ENCODE data around the gene ARID2. TPM values are rescaled to one million over a fixed set of nuclear protein-coding genes. Genes with fewer than 3 reads are reported as not detected.

The ARID2 gene
- total and polyA plus RNA-seq, 2 experiments from 2014 or later, result 11.7 to 12.1 TPM

DNA sequence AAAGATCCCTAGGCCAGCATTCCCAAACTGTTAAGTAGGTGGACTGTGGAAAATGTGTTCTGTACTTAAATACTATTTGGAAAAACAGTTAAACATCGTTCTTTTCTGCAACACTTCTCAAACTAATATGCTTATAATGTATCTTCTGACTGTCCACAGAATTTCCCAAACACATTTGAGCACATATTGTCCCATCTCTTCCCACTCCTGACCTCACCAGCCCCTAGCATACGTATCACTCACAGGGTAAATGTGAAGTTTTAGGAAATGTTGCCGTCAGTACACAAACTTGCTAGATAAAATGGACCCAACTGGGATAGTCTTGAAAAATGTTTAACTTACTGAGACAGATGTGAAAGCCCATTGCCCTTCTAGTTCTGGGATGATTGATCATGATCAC lies 27.7 kb downstream of the ARID2 start:
- H3K4me2 ChIP-seq (ENCODE audit: unreplicated experiment), result no peak overlapping the region
- 58 to 66% methylated on average over 3 of the region's 3 CpGs for WGBS, 2 experiments (ENCODE audit: low coverage in 1 of 2, low lambda C conversion rate in 2 of 2, missing lambda C conversion rate in 2 of 2)
- DNase-seq, result no peak

GRCh38 chr12:45760333-45760732 lies 30.8 kb downstream of the ARID2 start:
- no peaks in the 10 kb centered on the region for H3K9me3 ChIP-seq (ENCODE audit: low read depth)
- H3K27me3 ChIP-seq (replicated peaks; ENCODE audit: insufficient read depth), result no peaks in the 10 kb centered on the region
- DNase-seq, result no peak
- H3K4me2 ChIP-seq (ENCODE audit: unreplicated experiment), result no peak overlapping the region
- no peaks in the 10 kb centered on the region for H4K20me1 ChIP-seq (ENCODE audit: insufficient read depth)
- H2AFZ ChIP-seq, result no peak overlapping the region
- H3K9ac ChIP-seq, result no peak overlapping the region
- H3K36me3 ChIP-seq (ENCODE audit: low read depth), result no peaks in the 10 kb centered on the region
- no peak overlapping the region for H3K27ac ChIP-seq
- H3K4me3 ChIP-seq, result no peak overlapping the region
- no peaks in the 10 kb centered on the region for H3F3A ChIP-seq (ENCODE audit: insufficient read depth)
- TF ChIP-seq EZH2 (IDR thresholded peaks at IDR 0.05; ENCODE audit: insufficient read depth, poor library complexity, severe bottlenecking), result no peak
- no peaks in the 10 kb centered on the region for H3K4me1 ChIP-seq (ENCODE audit: insufficient read depth)
- in situ Hi-C loops (cut with MboI), result no loop called here
- H3K79me2 ChIP-seq (ENCODE audit: insufficient read depth), result peaks cover 82% of the 10 kb centered on the region
- WGBS, 2 experiments (ENCODE audit: low coverage in 1 of 2, low lambda C conversion rate in 2 of 2, missing lambda C conversion rate in 2 of 2), result 79 to 81% methylated on average over 4 of the region's 4 CpGs
- H3K9me2 ChIP-seq (ENCODE audit: insufficient read depth), result no peaks in the 10 kb centered on the region

More for the DNA sequence above, 27.7 kb downstream of the ARID2 start:
- no peaks in the 10 kb centered on the region for H4K20me1 ChIP-seq (ENCODE audit: insufficient read depth)
- H3K79me2 ChIP-seq (ENCODE audit: insufficient read depth), result peaks cover 80% of the 10 kb centered on the region
- no peak overlapping the region for H3K4me3 ChIP-seq
- H3K9me2 ChIP-seq (ENCODE audit: insufficient read depth), result no peaks in the 10 kb centered on the region
- H3K9ac ChIP-seq, result no peak overlapping the region
- in situ Hi-C loops (cut with MboI), result no loop called here
- no peaks in the 10 kb centered on the region for H3F3A ChIP-seq (ENCODE audit: insufficient read depth)
- TF ChIP-seq EZH2 (IDR thresholded peaks at IDR 0.05; ENCODE audit: insufficient read depth, poor library complexity, severe bottlenecking), result no peak
- TF ChIP-seq EZH2phosphoT487 (IDR thresholded peaks at IDR 0.05; ENCODE audit: insufficient read depth, low read depth), result no peak
- H3K9me3 ChIP-seq (ENCODE audit: low read depth), result no peaks in the 10 kb centered on the region
- no peaks in the 10 kb centered on the region for H3K27me3 ChIP-seq (replicated peaks; ENCODE audit: insufficient read depth)
- H3K27ac ChIP-seq, result no peak overlapping the region
- no peak overlapping the region for H2AFZ ChIP-seq
- H3K36me3 ChIP-seq (ENCODE audit: low read depth), result no peaks in the 10 kb centered on the region
- no peaks in the 10 kb centered on the region for H3K4me1 ChIP-seq (ENCODE audit: insufficient read depth)

GRCh38 chr12:45762185-45763110 lies 32.9 kb downstream of the ARID2 start:
- H3K27me3 ChIP-seq (replicated peaks; ENCODE audit: insufficient read depth), result no peaks in the 10 kb centered on the region
- H3K4me2 ChIP-seq (ENCODE audit: unreplicated experiment), result no peak overlapping the region
- no peak overlapping the region for H3K27ac ChIP-seq
- H3K4me3 ChIP-seq, result no peak overlapping the region
- TF ChIP-seq EZH2phosphoT487 (IDR thresholded peaks at IDR 0.05; ENCODE audit: insufficient read depth, low read depth) (no peak), EZH2 (IDR thresholded peaks at IDR 0.05; ENCODE audit: insufficient read depth, poor library complexity, severe bottlenecking) (no peak)
- no peaks in the 10 kb centered on the region for H3F3A ChIP-seq (ENCODE audit: insufficient read depth)
- in situ Hi-C loops (cut with MboI), result no loop called here
- H4K20me1 ChIP-seq (ENCODE audit: insufficient read depth), result no peaks in the 10 kb centered on the region
- H3K9me3 ChIP-seq (ENCODE audit: low read depth), result no peaks in the 10 kb centered on the region
- peaks cover 98% of the 10 kb centered on the region for H3K79me2 ChIP-seq (ENCODE audit: insufficient read depth)
- 59 to 74% methylated on average over 3 of the region's 3 CpGs for WGBS, 2 experiments (ENCODE audit: low coverage in 1 of 2, low lambda C conversion rate in 2 of 2, missing lambda C conversion rate in 2 of 2)
- no peaks in the 10 kb centered on the region for H3K9me2 ChIP-seq (ENCODE audit: insufficient read depth)
- peak; percentile 65 for DNase-seq
- H3K9ac ChIP-seq, result no peak overlapping the region
- no peaks in the 10 kb centered on the region for H3K36me3 ChIP-seq (ENCODE audit: low read depth)
- no peaks in the 10 kb centered on the region for H3K4me1 ChIP-seq (ENCODE audit: insufficient read depth)
- H2AFZ ChIP-seq, result no peak overlapping the region

DNA sequence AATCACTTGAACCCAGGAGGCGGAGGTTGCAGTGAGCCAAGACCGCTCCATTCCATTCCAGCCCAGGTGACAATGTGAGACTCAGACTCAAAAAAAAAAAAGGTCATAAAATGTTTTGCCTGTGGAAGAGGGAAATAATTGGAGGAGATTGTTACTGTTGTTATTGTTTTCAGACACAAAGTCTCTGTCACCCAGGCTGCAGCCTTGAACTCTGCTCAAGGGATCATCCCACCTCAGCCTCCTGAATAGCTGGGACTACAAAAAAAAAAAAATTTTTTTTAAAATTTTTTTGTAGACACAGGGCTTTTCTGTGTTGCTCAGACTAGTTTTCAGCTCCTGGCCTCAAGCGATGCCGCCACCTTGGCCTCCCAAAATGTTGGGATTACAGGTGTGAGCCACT lies 33.9 kb downstream of the ARID2 start:
- Histone ChIP-seq H3K4me1 (ENCODE audit: insufficient read depth) (no peaks in the 10 kb centered on the region), H3K36me3 (ENCODE audit: low read depth) (no peaks in the 10 kb centered on the region), H3K79me2 (ENCODE audit: insufficient read depth) (peaks cover 100% of the 10 kb centered on the region), H3K9ac (no peak overlapping the region), H3F3A (ENCODE audit: insufficient read depth) (no peaks in the 10 kb centered on the region), H3K27me3 (replicated peaks; ENCODE audit: insufficient read depth) (no peaks in the 10 kb centered on the region), H2AFZ (no peak overlapping the region), H3K9me3 (ENCODE audit: low read depth) (no peaks in the 10 kb centered on the region), H3K27ac (no peak overlapping the region), H4K20me1 (ENCODE audit: insufficient read depth) (no peaks in the 10 kb centered on the region), H3K9me2 (ENCODE audit: insufficient read depth) (no peaks in the 10 kb centered on the region), H3K4me2 (ENCODE audit: unreplicated experiment) (no peak overlapping the region), H3K4me3 (no peak overlapping the region)
- DNase-seq, result no peak
- in situ Hi-C loops (cut with MboI), result no loop called here
- WGBS, 2 experiments (ENCODE audit: low coverage in 1 of 2, low lambda C conversion rate in 2 of 2, missing lambda C conversion rate in 2 of 2), result 99 to 100% methylated on average over 3 to 4 of the region's 4 CpGs
- TF ChIP-seq EZH2 (IDR thresholded peaks at IDR 0.05; ENCODE audit: insufficient read depth, poor library complexity, severe bottlenecking), result no peak

Data from GM23248 (cell line).